ENCODE results near the gene RAB24.

DNA sequence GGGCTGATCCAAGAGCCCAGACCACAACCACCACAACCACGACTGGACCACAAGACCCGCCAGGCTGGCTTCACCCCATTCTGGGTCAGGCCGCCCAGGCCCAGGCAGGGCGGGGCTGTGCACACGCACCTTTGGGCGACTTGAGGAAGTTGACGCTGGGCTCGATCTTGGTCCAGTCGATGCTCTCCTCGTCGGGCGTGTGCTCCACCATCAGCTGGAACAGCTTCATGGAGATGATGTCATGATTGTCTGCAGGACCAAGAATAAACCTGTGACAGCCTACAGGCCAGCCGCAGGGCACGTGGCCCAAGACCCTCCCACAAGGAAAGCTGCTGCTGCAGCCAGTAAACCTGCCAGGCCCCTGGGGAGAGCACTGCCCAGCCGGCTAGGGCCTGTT is 30.6 kb upstream of the RAB24 start:
- no peak for TF ChIP-seq SIN3A (IDR thresholded peaks at IDR 0.05; ENCODE audit: borderline replicate concordance, insufficient read depth, low read length)
- TF ChIP-seq, protein P1, sequence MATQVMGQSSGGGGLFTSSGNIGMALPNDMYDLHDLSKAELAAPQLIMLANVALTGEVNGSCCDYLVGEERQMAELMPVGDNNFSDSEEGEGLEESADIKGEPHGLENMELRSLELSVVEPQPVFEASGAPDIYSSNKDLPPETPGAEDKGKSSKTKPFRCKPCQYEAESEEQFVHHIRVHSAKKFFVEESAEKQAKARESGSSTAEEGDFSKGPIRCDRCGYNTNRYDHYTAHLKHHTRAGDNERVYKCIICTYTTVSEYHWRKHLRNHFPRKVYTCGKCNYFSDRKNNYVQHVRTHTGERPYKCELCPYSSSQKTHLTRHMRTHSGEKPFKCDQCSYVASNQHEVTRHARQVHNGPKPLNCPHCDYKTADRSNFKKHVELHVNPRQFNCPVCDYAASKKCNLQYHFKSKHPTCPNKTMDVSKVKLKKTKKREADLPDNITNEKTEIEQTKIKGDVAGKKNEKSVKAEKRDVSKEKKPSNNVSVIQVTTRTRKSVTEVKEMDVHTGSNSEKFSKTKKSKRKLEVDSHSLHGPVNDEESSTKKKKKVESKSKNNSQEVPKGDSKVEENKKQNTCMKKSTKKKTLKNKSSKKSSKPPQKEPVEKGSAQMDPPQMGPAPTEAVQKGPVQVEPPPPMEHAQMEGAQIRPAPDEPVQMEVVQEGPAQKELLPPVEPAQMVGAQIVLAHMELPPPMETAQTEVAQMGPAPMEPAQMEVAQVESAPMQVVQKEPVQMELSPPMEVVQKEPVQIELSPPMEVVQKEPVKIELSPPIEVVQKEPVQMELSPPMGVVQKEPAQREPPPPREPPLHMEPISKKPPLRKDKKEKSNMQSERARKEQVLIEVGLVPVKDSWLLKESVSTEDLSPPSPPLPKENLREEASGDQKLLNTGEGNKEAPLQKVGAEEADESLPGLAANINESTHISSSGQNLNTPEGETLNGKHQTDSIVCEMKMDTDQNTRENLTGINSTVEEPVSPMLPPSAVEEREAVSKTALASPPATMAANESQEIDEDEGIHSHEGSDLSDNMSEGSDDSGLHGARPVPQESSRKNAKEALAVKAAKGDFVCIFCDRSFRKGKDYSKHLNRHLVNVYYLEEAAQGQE (IDR thresholded peaks at IDR 0.05; ENCODE audit: insufficient read depth in 1 of 2, low read depth in 2 of 2, low read length in 2 of 2) = no peak
- TF ChIP-seq TAF1 (IDR thresholded peaks at IDR 0.05; ENCODE audit: borderline replicate concordance, insufficient read depth, low read length) = no peak

Data from PFSK-1 (cell line).